Activated T-cell treated with anti-CD3 and anti-CD28 coated beads, Interleukin-2, amount 50 U/mL, for 4 hours (primary cell): Measurements from ENCODE around the gene STMP1. TPM values are rescaled to one million over a fixed set of nuclear protein-coding genes. Genes with fewer than 3 reads are reported as not detected.
"Not testable (repeated sequence)": the region's sequence is repeated elsewhere in the genome, so short reads cannot be mapped to it uniquely, and the experiment has no call there.

Source experiments
- ATAC-seq, 2 donors: fragments of 200-7000 bp; cut with Tn5 transposase; one replicate each; pipeline ENCODE4 v1.10.0; 2021
- DNase-seq: peaks from one replicate; pipeline ENCODE4 v3.0.0-alpha.2; 2020
- H3K27me3 Mint-ChIP-seq: one replicate; pipeline ENCODE4 v1.8.0; 2021; ENCODE audit warnings: low read depth, mixed read lengths
- H3K36me3 Mint-ChIP-seq: one replicate; pipeline ENCODE4 v1.8.0; 2022; ENCODE audit warnings: mixed read lengths; ENCODE audit not compliant: insufficient read depth
- H3K4me1 Mint-ChIP-seq: one replicate; pipeline ENCODE4 v1.8.0; 2021; ENCODE audit warnings: low read depth, mixed read lengths
- H3K4me3 Mint-ChIP-seq: one replicate; pipeline ENCODE4 v1.8.0; 2021; ENCODE audit warnings: mild to moderate bottlenecking, moderate library complexity, mixed read lengths
- H3K9me3 Mint-ChIP-seq: one replicate; pipeline ENCODE4 v1.8.0; 2021; ENCODE audit warnings: mixed read lengths
- total RNA-seq, 3 donors: library from RNA; stranded (reverse); gene quantifications; one replicate each; pipeline ENCODE4 v1.2.1, GENCODE V29; 2021

Gene STMP1
- total RNA-seq, 3 donors from 2014 or later, result 17.2 to 20.6 (median 19.8) TPM

DNA sequence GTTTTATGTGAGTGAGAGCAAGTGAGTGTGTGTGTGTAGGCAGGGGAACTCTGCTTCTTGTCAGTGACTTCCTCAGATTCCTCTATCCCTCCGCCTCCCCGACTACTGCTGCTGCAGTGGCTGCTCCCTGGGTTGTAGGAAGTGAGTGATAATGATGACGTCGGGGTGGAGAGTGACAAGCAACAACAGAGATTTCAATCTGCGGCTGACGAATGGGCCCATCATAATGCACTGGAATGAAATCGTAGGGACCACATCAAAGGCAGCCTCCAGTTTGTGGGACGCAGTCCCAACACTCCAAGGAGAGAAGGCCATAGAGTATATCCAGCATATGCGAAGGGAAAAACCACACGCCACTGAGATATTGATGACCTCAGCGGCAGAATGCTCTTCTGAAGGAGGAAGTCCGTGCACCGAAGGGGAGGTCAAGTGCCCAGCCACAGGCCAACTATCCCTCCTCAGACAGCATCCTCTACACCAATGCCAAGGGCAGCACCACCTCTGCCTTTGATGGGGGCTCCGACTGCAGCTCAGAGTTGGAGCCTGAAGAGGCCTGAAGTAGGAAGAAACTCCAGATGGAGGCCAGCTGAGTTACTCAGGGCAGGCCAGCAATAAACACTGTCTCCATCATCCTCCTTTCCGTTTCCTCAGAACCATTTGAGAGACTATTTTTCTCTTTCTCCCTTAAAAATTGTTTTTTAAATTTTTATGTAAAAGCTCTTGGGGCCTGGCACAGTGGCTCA is 11.3 kb upstream of the STMP1 start:
- no peaks in the 10 kb centered on the region for H3K9me3 Mint-ChIP-seq
- DNase-seq (no peak), ATAC-seq (no peak)
- peaks cover 15% of the 10 kb centered on the region for H3K36me3 Mint-ChIP-seq
- no peak overlapping the region for H3K4me3 Mint-ChIP-seq
- no peaks in the 10 kb centered on the region for H3K4me1 Mint-ChIP-seq
- H3K27me3 Mint-ChIP-seq, result no peaks in the 10 kb centered on the region

DNA sequence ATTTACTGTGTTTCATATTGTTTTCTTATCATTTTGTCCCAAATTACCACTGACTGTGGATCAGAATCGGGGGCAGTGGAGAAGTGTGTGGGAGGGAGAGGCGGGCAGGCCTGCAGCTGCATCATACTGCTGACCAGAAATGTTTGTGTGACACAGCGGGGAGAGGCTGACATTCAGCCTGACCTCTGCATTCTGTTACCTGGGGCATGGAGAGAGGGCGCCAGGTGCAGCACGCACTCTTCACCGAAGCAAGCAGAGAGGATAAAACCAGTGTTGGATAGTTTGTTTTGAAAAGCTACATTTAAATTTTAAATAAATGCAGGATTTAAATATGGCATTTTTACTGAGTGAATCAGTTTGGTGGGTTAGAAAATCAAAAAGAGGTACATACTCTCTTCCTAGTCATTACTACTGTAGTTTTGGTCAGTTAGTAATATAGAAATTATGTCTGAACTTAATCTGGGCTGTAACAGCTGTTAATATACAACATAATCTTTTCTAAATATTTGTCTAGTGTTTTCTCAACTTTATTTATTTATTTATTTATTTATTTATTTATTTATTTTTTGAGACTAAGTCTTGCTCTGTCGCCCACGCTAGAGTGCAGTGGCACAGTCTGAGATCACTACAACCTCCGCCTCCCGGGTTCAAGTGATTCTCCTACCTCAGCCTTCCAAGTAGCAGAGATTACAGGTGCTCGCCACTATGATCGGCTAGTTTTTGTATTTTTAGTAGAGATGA is 8.8 kb upstream of the STMP1 start:
- peaks cover 10% of the 10 kb centered on the region for H3K36me3 Mint-ChIP-seq
- ATAC-seq (no peak), DNase-seq (no peak)
- H3K9me3 Mint-ChIP-seq, result no peaks in the 10 kb centered on the region
- H3K4me1 Mint-ChIP-seq, result no peaks in the 10 kb centered on the region
- H3K4me3 Mint-ChIP-seq, result no peak overlapping the region
- H3K27me3 Mint-ChIP-seq, result no peaks in the 10 kb centered on the region

DNA sequence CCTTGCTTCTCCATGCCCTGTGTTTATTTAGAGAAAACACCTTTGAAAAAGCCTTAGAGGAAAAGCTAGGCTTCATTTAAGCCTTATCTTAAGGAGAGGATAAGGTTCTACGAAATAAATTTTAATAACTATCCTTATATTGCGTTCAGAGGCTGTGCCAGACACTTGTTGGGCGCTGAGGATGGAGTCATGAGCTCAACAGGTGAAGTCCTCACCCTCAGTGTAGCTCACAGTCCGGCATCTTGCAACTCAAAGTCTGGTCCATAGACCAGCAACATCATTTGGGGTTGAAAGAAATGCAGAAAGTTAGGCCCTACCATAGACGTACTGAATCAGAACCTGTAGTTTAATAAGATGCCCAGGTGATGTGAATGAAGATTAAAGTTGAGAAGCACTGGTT is 3.8 kb upstream of the STMP1 start:
- Mint-ChIP-seq H3K4me1 (peaks cover 12% of the 10 kb centered on the region), H3K4me3 (no peak overlapping the region), H3K9me3 (peaks cover 4% of the 10 kb centered on the region), H3K36me3 (peaks cover 3% of the 10 kb centered on the region), H3K27me3 (no peaks in the 10 kb centered on the region)
- DNase-seq (no peak), ATAC-seq (no peak)

DNA sequence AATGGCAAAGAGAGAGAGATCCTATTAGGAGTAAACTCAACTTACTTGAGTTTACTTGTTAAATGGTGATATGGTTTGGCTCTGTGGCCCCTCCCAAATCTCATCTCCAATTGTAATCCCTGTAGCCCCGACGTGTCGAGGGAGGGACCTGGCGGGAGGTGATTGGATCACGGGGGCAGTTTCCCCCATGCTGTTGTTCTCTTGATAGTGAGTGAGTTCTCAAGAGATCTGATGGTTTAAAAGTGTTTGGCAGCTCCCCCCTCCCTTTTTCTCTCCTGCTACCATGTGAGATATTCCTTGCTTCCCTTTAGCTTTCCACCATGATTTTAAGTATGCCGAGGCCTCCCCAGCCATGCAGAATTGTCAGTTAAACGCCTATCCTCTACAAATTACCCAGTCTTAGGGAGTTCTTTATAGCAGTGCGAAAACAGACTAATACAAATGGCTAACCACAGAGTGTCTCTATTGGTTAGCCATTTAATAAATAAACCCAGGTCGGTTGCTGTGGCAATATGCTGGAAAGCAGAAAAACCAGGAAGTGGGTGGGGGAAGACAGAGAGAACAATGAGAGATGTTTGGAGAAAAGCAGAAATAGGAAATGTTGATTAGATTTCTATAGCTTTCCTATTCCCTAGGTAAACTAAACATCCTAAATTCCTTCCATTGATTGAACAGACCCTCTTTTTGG is 3.0 kb upstream of the STMP1 start:
- no peaks in the 10 kb centered on the region for H3K27me3 Mint-ChIP-seq
- peaks cover 4% of the 10 kb centered on the region for H3K9me3 Mint-ChIP-seq
- no peak overlapping the region for H3K4me3 Mint-ChIP-seq

DNA sequence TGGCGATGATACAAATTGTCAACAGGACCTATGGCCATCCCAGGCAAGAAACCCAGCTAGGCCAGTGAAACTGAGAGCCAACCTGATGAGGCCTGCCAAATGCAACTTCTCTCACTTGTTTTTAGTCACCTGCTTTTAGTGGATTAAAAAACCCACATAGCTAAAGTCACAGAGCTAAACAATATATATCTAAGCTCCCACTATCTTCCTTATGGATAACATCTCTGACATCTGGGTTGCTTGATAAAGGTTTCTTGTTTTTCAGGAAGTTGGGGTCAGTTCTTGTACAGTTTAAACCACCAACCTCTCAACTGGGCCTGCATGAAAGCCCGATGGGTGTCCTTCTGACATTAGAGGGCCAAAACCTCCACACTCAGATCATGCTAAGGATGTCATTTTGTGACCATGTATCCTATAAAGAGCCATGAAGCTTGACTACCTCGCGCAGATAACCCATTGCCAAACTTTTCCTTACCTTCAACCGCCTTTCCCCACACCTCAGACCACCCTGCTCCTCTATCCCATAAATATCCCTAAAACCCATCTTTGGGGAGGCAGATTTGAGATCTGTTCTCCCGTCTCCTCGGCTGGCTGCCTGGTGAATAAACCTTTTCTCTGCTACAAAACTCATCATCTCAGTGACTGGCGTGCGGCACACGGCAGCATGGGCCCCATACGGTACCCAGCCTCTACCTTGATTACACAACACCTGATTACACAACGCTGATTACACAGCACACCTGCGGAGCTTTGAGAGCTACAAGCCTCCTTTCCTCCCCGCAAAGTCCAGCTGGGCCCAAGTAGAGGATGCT is 797 bp upstream of the STMP1 start:
- Mint-ChIP-seq H3K4me3 (peak overlapping the region; percentile 94), H3K27me3 (no peaks in the 10 kb centered on the region), H3K36me3 (peaks cover 10% of the 10 kb centered on the region), H3K9me3 (peaks cover 4% of the 10 kb centered on the region), H3K4me1 (peaks cover 35% of the 10 kb centered on the region)
- ATAC-seq, result peak in 1 of 2 donors; percentile 3
- no peak for DNase-seq

More for the DNA sequence above, 3.0 kb upstream of the STMP1 start:
- no peak for ATAC-seq
- H3K4me1 Mint-ChIP-seq, result peaks cover 18% of the 10 kb centered on the region
- peaks cover 6% of the 10 kb centered on the region for H3K36me3 Mint-ChIP-seq
- DNase-seq, result no peak

DNA sequence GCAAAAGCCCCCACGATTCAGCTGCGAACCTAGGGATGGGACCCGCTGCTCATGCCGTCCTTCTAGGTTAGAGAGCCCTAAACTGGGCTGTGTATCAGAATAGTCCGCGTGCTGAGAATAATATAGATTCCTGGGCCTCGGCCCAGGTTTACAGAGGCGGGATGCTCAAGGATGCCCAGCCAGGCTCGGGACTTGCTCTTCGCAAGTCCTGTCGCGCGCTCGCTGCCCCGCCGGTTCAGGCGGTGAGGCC is 266 bp upstream of the STMP1 start:
- DNase-seq (no peak), ATAC-seq (no peak)
- peaks cover 14% of the 10 kb centered on the region for H3K36me3 Mint-ChIP-seq
- peak overlapping the region; percentile 94 for H3K4me3 Mint-ChIP-seq
- peaks cover 40% of the 10 kb centered on the region for H3K4me1 Mint-ChIP-seq
- peaks cover 4% of the 10 kb centered on the region for H3K9me3 Mint-ChIP-seq
- H3K27me3 Mint-ChIP-seq, result no peaks in the 10 kb centered on the region

DNA sequence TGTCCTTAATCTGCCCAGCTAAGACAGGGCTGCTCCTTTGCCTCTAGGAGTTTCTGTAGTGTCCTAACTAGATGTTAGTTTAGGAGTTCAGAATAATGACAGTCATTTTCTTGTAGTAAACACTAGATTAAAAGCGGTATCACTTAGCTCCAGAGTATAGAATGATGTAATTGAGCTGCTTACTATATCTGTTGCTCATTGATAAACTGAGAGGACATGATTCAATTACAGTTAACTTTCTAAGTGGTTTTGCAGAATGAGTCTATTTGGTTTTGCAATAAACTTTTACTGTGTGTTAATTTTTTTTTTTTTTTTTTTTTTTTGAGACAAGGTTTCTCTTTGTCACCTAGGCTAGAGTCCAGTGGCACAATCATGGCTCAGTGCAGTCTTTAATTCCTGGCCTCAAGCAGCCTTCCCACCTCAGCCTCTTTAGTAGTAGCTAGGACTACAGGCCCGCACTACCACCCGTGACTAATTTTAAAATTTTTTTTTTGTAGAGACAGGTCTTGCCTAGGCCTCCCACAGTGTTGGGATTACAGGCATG is 1.8 kb downstream of the STMP1 start:
- DNase-seq (no peak), ATAC-seq (peak; percentile 35 to 42)
- Mint-ChIP-seq H3K27me3 (no peaks in the 10 kb centered on the region), H3K4me1 (peaks cover 54% of the 10 kb centered on the region), H3K36me3 (peaks cover 29% of the 10 kb centered on the region), H3K4me3 (peak overlapping the region; percentile 94), H3K9me3 (peaks cover 4% of the 10 kb centered on the region)

DNA sequence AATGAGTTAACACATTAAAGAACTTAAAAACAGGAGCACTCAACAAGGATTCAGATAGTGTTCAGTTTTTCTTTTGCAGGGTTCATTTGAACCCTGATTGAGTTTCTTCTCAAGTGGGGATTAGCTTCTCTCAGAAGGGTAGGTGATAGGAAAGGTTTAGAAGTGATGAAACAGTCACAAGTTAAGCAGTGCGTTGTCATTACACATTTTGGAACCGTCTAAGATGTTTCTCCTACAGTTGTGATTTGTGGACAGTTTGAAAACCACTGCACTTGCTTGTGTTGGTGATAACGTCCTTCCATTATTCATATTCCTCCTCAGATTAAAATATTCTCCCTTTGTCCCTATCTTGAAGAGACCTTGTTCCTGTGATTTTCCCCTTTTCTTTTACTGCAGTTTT is 2.7 kb downstream of the STMP1 start:
- Mint-ChIP-seq H3K27me3 (no peaks in the 10 kb centered on the region), H3K4me1 (peaks cover 60% of the 10 kb centered on the region), H3K9me3 (peaks cover 4% of the 10 kb centered on the region), H3K36me3 (peaks cover 29% of the 10 kb centered on the region), H3K4me3 (peak overlapping the region; percentile 13)
- no peak for DNase-seq
- ATAC-seq, result no peak

DNA sequence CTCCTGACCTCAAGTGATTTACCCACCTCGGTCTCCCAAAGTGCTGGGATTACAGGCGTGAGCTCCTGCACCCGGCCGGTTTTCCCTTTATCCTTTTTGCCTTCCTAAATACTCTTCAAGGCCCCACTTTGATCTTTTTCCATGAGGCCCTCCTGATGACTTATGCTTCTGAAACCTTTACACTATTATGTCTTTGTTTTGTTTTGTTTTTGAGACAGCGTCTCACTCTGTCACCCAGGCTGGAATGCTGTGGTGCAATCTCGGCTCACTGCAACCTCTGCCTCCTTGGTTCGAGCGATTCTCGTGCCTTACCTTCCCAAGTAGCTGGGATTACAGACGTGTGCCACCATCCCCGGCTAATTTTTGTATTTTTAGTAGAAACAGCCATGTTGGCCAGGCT is 3.8 kb downstream of the STMP1 start:
- Mint-ChIP-seq H3K9me3 (peaks cover 4% of the 10 kb centered on the region), H3K27me3 (no peaks in the 10 kb centered on the region), H3K36me3 (peaks cover 29% of the 10 kb centered on the region), H3K4me1 (peaks cover 64% of the 10 kb centered on the region), H3K4me3 (no peak overlapping the region)
- ATAC-seq (no peak), DNase-seq (no peak)

DNA sequence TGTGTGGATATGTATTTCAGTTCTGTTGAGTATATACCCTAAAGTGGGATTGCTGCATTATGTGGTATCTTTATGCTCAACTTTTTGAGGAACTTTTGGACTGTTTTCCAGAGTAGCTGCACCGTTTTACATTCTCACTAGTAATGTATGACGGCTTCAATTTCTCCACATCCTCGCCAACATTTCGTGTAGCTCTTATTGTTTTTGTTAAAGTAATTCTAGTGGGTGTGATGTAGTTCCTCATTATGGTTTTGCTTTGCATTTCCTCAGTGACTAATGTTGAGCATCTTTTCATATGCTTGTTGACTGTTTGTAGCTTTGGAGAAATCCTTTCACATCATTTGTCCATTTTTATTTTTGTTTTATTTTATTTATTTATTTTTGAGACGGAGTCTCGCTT is 4.5 kb downstream of the STMP1 start:
- no peaks in the 10 kb centered on the region for H3K27me3 Mint-ChIP-seq
- no peak for DNase-seq
- no peak for ATAC-seq
- H3K4me3 Mint-ChIP-seq, result no peak overlapping the region
- H3K9me3 Mint-ChIP-seq, result peaks cover 2% of the 10 kb centered on the region
- H3K4me1 Mint-ChIP-seq, result peaks cover 61% of the 10 kb centered on the region
- H3K36me3 Mint-ChIP-seq, result peaks cover 26% of the 10 kb centered on the region

DNA sequence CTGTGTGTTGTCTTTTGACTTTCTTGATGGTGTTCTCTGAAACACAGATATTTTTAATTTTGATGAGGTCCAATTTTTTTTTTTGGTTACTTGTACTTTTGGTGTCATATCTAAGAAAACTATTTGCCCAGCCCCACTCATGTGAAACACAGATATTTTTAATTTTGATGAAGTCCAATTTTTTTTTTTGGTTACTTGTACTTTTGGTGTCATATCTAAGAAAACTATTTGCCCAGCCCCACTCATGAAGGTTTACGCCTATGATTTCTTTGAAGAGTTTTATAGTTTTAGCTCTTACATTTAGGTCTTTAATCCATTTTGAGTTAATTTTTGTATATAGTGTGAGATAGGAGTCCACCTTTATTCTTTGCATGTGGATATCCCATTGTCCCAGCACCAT is 5.3 kb downstream of the STMP1 start:
- H3K4me3 Mint-ChIP-seq, ATAC-seq, H3K9me3 Mint-ChIP-seq, H3K27me3 Mint-ChIP-seq, DNase-seq: not testable (repeated sequence)
- peaks cover 26% of the 10 kb centered on the region for H3K36me3 Mint-ChIP-seq
- H3K4me1 Mint-ChIP-seq, result peaks cover 58% of the 10 kb centered on the region

DNA sequence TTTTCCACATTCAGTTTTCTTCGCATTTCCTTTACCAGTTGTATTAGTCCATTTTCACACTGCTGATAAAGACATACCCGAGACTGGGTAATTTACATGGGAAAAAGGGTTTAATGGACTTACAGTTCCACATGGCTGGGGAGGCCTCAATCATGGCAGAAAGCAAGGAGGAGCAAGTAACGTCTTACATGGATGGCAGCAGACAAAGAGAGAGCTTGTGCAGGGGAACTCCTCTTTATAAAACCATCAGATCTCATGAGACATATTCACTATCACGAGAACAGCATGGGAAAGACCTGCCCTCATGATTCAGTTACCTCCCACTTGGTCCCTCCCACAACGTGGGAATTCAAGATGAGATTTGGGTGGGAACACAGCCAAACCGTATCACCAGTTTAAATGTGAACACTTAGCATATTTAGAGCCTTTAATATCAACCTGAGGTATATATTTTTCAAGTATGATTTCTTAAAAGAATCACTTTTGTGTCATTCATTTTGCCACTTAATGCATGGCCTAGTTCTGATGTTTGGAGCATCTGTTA is 6.6 kb downstream of the STMP1 start:
- not testable (repeated sequence) for H3K27me3 Mint-ChIP-seq, H3K9me3 Mint-ChIP-seq, DNase-seq, ATAC-seq, H3K4me3 Mint-ChIP-seq
- H3K36me3 Mint-ChIP-seq, result peaks cover 35% of the 10 kb centered on the region
- H3K4me1 Mint-ChIP-seq, result peaks cover 51% of the 10 kb centered on the region

DNA sequence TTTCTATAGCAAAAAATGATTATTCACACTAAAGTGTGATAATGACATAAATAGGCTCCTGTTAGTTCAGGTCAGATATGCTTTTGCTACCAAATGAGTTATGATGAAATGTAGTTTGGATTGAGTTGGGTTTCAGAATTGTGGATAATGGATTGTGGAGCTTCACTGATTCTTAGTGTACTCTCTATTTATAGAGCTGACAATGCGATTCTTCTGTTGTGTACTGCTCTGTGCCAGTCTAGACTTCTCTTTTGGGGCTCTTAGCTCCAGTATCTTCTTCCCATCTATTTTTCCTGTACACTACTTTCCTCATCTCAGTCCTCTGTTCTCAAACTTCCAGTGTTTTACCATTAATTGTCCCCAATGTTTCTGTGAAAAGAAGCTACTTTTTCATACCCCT is 7.5 kb downstream of the STMP1 start:
- ATAC-seq (no peak), DNase-seq (no peak)
- H3K4me1 Mint-ChIP-seq, result peaks cover 44% of the 10 kb centered on the region
- no peaks in the 10 kb centered on the region for H3K9me3 Mint-ChIP-seq
- no peak overlapping the region for H3K4me3 Mint-ChIP-seq
- no peaks in the 10 kb centered on the region for H3K27me3 Mint-ChIP-seq
- peaks cover 38% of the 10 kb centered on the region for H3K36me3 Mint-ChIP-seq

DNA sequence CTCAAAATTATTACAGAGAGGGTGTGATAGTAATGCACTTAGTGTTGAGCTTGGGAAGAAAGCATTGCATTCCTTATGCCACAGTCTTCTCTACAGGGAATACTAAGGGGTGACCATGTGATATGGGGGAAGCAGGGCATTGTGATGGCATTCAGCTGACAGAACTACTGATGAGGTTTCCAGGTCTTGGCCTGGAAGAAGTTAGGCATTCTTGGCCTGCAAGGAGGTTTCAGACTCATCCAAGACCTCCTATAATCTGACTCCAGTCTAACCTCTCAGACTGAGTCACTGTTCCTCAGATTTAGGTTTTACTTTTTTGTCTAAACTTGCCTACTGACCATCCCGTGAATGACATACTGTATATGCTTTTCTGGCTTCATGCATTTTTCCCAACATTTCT is 7.9 kb downstream of the STMP1 start:
- no peak for DNase-seq
- Mint-ChIP-seq H3K27me3 (no peaks in the 10 kb centered on the region), H3K9me3 (no peaks in the 10 kb centered on the region), H3K36me3 (peaks cover 39% of the 10 kb centered on the region), H3K4me3 (no peak overlapping the region), H3K4me1 (peaks cover 39% of the 10 kb centered on the region)
- no peak for ATAC-seq
